ENCODE data around the gene ULK3.
A peak's percentile ranks its signal among the peaks of the same experiment; 100 is the strongest.
"Not testable (repeated sequence)": the region's sequence is repeated elsewhere in the genome, so short reads cannot be mapped to it uniquely, and the experiment has no call there.

Gene ULK3

GRCh38 chr15:74842581-74843444 is at the start of gene ULK3:
Gene ULK3 (minus strand): TSS chr15:74843156. CDS start chr15:74843105, 51 bp downstream.
- peak; percentile 74 for DNase-seq (ENCODE audit: low read depth)

- no peak for DNase-seq (ENCODE audit: low read depth)
Observed at GRCh38 chr15:74892313-74892712, 49.4 kb upstream of the ULK3 start.

GRCh38 chr15:74891469-74891868 is 48.5 kb upstream of the ULK3 start:
- no peak for DNase-seq (ENCODE audit: low read depth)

- no peak for DNase-seq (ENCODE audit: low read depth)
Observed at GRCh38 chr15:74890665-74890960, 47.7 kb upstream of the ULK3 start.

GRCh38 chr15:74889883-74890664 is 47.1 kb upstream of the ULK3 start, which contains the start of gene MPI:
Gene MPI (plus strand): TSS chr15:74890042. CDS start chr15:74890074, 32 bp downstream.
- peak; percentile 69 for DNase-seq (ENCODE audit: low read depth)

- DNase-seq (ENCODE audit: low read depth) = no peak
Observed at GRCh38 chr15:74889390-74889882, 46.5 kb upstream of the ULK3 start.

- DNase-seq (ENCODE audit: low read depth) = no peak
Observed at GRCh38 chr15:74888716-74889115, 45.8 kb upstream of the ULK3 start.

- not testable (repeated sequence) for DNase-seq (ENCODE audit: low read depth)
Observed at GRCh38 chr15:74887537-74888193, 44.7 kb upstream of the ULK3 start.

GRCh38 chr15:74885461-74885860 is 42.5 kb upstream of the ULK3 start:
- DNase-seq (ENCODE audit: low read depth) = no peak

- no peak for DNase-seq (ENCODE audit: low read depth)
Observed at GRCh38 chr15:74884428-74885223, 41.7 kb upstream of the ULK3 start.

- DNase-seq (ENCODE audit: low read depth) = no peak
Observed at GRCh38 chr15:74882528-74882927, 39.6 kb upstream of the ULK3 start.

GRCh38 chr15:74878273-74878672 is 35.3 kb upstream of the ULK3 start:
- no peak for DNase-seq (ENCODE audit: low read depth)

GRCh38 chr15:74873756-74874424 is 30.9 kb upstream of the ULK3 start:
- no peak for DNase-seq (ENCODE audit: low read depth)

- peak; percentile 94 for DNase-seq (ENCODE audit: low read depth)
Observed at GRCh38 chr15:74873036-74873755, 30.2 kb upstream of the ULK3 start, which contains the start of gene SCAMP2. Gene SCAMP2 (minus strand): TSS chr15:74873365. CDS start chr15:74873255, 110 bp downstream.

- DNase-seq (ENCODE audit: low read depth) = no peak
Observed at GRCh38 chr15:74872702-74873035, 29.7 kb upstream of the ULK3 start.

GRCh38 chr15:74870436-74871215 is 27.7 kb upstream of the ULK3 start:
- DNase-seq (ENCODE audit: low read depth) = no peak

GRCh38 chr15:74869726-74870407 is 26.9 kb upstream of the ULK3 start:
- DNase-seq (ENCODE audit: low read depth) = no peak

- no peak for DNase-seq (ENCODE audit: low read depth)
Observed at GRCh38 chr15:74869372-74869725, 26.4 kb upstream of the ULK3 start.

- no peak for DNase-seq (ENCODE audit: low read depth)
Observed at GRCh38 chr15:74868059-74868458, 25.1 kb upstream of the ULK3 start.
